Embryonic facial prominence (tissue), 1 donor: ENCODE data around the gene CCL4L2.
"Not testable (repeated sequence)": the region's sequence is repeated elsewhere in the genome, so short reads cannot be mapped to it uniquely, and the experiment has no call there.

Experiments used
- DNase-seq: peaks from one replicate; pipeline ENCODE4 v3.0.0-alpha.2; 2016; ENCODE audit errors: extremely low spot score

CCL4L2 gene

DNA sequence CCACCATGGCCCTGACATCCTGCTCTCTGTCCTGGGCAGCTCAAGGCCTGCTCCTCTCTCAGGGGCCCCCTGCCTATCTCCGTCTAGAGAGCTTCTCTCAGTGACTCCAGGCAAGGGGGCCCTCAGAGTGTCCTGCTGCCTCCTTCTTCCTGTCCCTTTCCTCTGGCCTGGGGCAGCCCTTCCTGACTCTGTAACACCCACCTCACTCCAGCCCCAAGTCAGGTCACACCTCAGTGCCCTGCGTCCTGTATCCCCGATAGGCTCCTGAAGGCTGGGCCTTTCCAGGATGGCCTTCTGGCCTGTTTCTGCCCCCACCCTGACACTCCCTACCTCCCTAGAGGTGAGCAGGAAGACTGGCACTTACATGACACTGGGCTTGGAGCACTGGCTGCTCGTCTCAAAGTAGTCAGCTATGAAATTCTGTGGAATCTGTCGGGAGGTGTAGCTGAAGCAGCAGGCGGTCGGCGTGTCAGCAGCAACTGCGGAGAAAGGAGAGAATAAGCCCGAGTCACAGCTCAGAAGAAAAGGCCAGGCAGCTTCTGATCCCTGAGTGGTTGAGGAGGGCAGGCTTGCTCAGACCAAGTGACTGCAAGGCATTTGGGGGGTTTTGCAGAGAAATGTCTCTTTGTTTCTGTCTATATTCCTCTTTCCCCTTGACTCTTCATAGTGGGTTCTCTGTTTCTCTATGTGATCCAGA, 15.3 kb upstream of the CCL4L2 start:
- no peak for DNase-seq

GRCh38 chr17:36196131-36196486, 14.8 kb upstream of the CCL4L2 start:
- DNase-seq = no peak

DNA sequence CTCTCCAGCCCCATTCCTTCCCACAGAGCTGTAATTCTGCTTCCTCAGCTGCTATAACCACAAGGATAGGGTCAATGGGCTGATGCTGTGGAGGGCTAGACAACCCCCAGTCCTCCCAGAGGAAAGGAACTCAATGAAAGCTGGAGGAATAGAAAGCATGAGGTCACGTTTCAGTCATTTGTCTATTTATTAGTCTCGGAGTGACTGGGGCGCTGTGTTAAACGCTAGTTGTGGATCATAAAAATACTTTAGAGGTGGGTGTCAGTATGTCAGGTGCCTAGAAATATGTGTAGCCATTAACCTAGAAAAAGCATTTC, 13.5 kb upstream of the CCL4L2 start:
- no peak for DNase-seq

DNA sequence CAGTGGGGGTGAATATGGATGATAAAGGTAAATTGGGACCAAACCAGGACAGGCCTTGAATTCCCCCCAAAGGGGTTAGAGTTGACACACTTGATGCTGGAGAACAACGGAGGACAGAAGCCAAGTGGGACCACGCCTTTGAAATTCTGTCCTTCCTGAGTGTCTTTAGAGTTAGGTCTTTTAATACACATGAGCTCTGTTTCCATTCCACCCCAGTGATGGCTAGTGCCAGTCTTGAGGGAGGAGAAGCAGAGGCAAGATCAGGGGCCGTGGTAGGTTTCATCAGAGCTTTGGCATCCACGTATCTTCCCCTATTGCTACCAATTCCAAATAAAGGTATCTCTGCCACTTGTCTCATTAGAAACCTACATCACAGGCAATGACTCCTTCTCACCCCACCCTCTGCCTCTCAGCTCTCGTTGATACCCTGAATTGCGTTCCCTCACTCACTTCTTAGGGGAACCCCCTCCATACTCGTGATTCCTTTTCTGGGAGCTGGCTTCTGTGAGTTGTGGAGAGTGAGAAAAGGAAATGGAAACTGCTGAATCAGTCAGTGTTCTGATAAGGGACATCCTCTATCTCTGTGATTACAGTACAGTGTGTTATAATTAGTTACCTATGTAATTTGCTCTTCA, 11.9 kb upstream of the CCL4L2 start:
- no peak for DNase-seq

GRCh38 chr17:36201102-36201501, 9.8 kb upstream of the CCL4L2 start:
- not testable (repeated sequence) for DNase-seq

- not testable (repeated sequence) for DNase-seq
Measured at GRCh38 chr17:36201506-36201905, 9.4 kb upstream of the CCL4L2 start.

DNA sequence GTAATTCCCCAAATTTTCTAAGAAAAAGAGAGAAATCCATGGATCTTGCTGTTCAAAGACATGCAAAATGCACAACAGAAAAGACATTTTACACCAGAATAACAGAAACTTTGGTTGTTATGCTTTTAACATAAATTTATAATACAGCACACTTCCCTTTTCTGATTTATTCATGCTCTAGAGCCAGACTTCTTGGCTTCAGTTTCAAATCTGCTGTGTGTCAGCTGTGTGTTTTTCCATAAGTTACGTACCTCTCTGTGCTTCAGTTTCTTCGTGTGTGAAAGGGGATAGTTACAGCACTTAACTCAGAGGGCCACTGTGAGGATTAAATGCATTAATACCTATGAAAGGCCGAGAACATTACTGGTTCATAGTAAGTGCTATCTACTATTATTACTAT, 7.5 kb upstream of the CCL4L2 start:
- DNase-seq = no peak

- DNase-seq = no peak
Measured at GRCh38 chr17:36204724-36205500, 6.0 kb upstream of the CCL4L2 start.

- DNase-seq = no peak
Measured at GRCh38 chr17:36205637-36206485, 5.0 kb upstream of the CCL4L2 start.

DNA sequence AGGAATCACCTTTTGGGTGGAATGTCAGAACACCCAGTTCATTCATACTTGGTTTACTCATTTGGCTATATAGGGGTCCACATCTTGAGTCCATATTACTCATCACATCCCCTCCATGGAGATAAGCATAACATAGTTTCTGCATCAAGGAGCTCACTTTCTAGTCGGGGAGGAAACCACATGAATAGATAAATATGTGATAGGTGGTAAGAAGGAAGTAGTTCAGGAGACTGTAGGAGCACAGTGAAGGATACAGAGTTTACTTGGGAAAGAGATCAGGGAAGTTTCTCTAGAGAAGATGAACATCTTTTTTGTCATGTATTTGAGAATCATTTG, 4.4 kb upstream of the CCL4L2 start:
- not testable (repeated sequence) for DNase-seq

GRCh38 chr17:36207383-36207782, 3.5 kb upstream of the CCL4L2 start:
- DNase-seq = not testable (repeated sequence)

GRCh38 chr17:36209575-36209974, 1.3 kb upstream of the CCL4L2 start:
- no peak for DNase-seq

DNA sequence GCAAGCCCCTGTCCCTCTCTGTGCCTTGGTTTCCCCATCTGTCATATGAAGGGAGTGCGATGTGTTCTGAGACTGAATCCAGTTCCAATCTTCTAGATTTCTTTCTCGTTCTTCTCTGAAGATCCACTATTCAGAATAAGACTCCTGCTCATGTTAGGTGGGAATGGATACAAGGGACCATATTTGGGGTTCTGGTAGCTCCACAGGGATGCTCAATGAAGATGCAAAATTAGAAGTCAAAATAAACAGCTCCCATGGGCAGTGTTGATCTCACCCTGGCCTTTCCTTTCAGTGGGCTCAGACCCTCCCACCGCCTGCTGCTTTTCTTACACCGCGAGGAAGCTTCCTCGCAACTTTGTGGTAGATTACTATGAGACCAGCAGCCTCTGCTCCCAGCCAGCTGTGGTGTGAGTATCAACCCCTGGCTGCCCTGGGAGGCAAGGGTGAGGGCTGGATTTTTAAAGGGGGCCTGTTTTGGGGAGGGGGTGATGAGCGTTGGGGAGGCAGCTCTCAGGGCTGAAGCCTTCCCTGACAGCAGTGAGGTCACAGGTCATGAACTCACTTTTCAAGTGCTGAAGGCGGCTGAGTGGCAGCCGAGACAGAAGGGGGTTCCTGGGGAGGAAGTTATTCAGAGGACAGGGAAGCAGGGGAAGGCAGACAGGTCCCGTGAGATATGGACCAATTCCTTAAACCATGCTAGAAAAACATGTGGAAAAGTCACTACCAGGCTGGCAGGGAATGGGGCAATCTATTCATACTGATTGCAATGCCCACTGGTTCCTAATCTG, 815 bp downstream of the CCL4L2 start:
- not testable (repeated sequence) for DNase-seq

GRCh38 chr17:36212272-36212605, 1.4 kb downstream of the CCL4L2 start:
- no peak for DNase-seq

DNA sequence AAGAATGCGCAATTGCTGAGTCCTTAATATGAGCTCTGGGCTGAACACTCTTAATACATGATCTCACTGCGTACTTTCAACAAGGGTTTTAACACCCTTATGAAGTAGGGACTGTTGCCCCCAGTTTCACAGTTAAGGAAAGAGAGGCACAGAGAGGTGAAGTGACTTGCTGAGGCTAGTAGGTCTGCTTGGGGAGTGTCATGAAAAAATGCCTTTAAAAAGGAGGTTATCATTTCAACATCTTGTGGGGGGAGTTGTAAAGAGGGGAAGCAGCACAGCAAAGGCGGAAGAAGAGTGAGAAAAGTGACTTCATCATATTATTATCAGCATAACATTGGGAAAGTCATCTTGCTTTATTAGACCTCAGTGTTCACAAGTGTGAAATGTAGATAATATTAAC, 2.1 kb downstream of the CCL4L2 start:
- DNase-seq = no peak

GRCh38 chr17:36213695-36214094, 2.8 kb downstream of the CCL4L2 start:
- DNase-seq = no peak

GRCh38 chr17:36214918-36215317, 4.1 kb downstream of the CCL4L2 start:
- no peak for DNase-seq

DNA sequence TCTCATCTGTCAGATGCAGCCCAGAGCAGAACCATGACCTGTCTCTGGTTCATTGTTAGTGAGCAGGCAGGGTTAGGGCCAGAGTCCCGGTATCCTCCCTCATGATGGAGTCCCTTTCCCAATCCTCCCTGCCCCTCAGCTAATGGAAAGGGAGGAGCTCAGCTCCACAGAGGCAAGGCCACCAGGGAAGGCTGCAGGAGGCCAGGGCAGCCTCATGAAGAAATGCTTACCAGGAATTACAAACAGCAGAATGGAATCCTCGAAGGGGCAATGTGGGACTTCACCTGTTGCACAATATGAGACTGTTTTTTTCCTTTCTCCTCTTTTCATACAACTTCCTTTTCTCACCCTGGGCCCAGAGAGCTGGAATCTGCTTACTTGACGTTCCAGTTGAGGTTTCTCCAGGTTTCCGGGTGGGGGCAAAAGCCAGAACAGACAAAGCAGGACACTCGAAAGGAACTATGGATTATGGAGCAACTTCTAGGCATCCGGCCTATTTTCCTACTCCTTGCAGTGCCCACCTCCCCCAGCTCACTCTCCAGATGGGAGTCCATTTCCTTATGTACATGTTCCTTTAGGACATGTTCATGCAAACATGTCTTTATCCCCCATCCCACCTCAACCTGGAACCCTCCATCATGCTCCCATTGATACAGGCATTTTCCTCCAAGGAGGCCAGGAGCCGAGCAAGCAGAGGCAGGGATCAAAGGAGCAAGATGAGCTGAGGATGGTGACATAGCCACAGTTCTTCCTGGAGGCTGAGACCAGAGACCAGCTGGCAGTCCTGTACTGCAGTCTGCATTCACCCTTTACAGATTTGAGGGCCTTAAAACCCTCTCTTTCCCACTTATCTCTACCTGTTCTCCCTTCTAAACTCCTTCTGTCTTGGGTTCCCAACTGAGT, 4.8 kb downstream of the CCL4L2 start:
- not testable (repeated sequence) for DNase-seq

- not testable (repeated sequence) for DNase-seq
Measured at GRCh38 chr17:36219556-36219955, 8.7 kb downstream of the CCL4L2 start.

DNA sequence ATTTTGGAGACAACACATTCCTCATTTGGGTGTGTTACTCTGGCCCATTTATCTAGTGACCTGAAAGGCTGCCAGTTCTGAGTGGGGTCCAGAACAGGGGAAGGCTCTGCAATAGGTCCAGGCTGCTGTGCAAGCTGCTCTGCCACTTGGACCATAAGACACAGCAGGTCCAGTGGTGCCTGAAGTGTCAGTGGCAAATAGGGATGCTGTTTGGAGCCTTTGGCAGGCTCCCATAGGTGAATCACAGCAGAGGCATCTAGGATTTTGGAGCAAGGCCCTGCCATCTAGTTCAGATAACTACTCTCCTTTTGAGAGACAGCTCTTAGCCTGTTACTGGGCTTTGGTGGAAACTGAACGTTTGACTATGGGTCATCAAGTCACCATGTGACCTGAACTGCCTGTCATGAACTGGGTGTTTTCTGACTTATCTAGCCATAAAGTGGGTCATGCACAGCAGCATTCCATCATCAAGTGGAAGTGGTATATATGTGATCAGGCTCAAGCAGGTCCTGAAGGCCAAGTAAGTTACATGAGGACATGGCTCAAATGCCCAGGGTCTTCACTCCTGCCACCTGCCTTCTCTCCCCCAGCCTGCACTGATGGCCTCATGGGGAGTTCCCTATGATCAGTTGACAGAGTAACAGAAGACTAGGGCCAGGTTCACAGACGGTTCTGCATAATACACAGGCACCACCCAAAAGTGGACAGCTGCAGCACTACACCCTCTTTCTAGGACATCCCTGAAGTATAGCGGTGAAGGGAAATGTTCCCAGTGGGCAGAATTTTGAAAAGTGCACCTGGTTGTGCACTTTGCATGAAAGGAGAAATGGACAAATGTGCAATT, 10.1 kb downstream of the CCL4L2 start:
- not testable (repeated sequence) for DNase-seq
